Thymus (tissue), 11 donors: ENCODE data around the gene COA4. TPM values are rescaled to one million over a fixed set of nuclear protein-coding genes. Genes with fewer than 3 reads are reported as not detected.
"Not testable (repeated sequence)": the region's sequence is repeated elsewhere in the genome, so short reads cannot be mapped to it uniquely, and the experiment has no call there.

Experiments used
- DNase-seq, 9 donors: peaks; one replicate each; pipeline ENCODE4 v3.0.0-alpha.2; 2013; ENCODE audit warnings: low spot score in 9 of 9, low read depth in 6 of 9, missing footprints in 1 of 9
- H3K27ac ChIP-seq, 2 donors: one replicate each; pipeline ENCODE4 v1.5.1; 2013; ENCODE audit warnings: control low read depth in 1 of 2, low read depth in 1 of 2, low read length in 1 of 2, mild to moderate bottlenecking in 1 of 2, moderate library complexity in 1 of 2
- H3K27me3 ChIP-seq, 2 donors: one replicate each; pipeline ENCODE4 v1.5.1; 2013; ENCODE audit warnings: low read length in 1 of 2; ENCODE audit not compliant: control insufficient read depth in 2 of 2, insufficient read depth in 1 of 2
- H3K36me3 ChIP-seq, 2 donors: one replicate each; pipeline ENCODE4 v1.5.1; 2013; ENCODE audit warnings: low read length in 1 of 2, mild to moderate bottlenecking in 1 of 2, moderate library complexity in 1 of 2; ENCODE audit not compliant: control insufficient read depth in 2 of 2, insufficient read depth in 2 of 2
- H3K4me1 ChIP-seq, 2 donors: one replicate each; pipeline ENCODE4 v1.5.1; 2013; ENCODE audit warnings: low read length in 2 of 2; ENCODE audit not compliant: control insufficient read depth in 2 of 2, insufficient read depth in 2 of 2
- H3K4me3 ChIP-seq, 2 donors: one replicate each; pipeline ENCODE4 v1.5.1; 2013; ENCODE audit warnings: low read length in 2 of 2, control low read depth in 1 of 2, mild to moderate bottlenecking in 1 of 2
- H3K9me3 ChIP-seq, 2 donors: one replicate each; pipeline ENCODE4 v1.5.1; 2013; ENCODE audit warnings: low read length in 1 of 2, mild to moderate bottlenecking in 1 of 2; ENCODE audit not compliant: control insufficient read depth in 2 of 2, insufficient read depth in 1 of 2
- WGBS: extraction: QIAGEN DNeasy Blood & Tissue Kit; methylation state at CpG from one replicate; pipeline ENCODE4 v1.1.7; 2013; 5-methylcytosine and 5-hydroxymethylcytosine counted together
- polyA plus RNA-seq: library from polyadenylated mRNA; stranded (reverse); fragments of 200-250 nt; gene quantifications from one replicate; pipeline ENCODE4 v1.2.3, GENCODE V29; 2013
- total RNA-seq: library from RNA; stranded (reverse); fragments of 120-200 nt; gene quantifications from one replicate; pipeline ENCODE4 v1.2.4, GENCODE V29; 2013
- donor health status: healthy.

The COA4 gene
- total and polyA plus RNA-seq, 2 donors, result 58.3 to 60.5 TPM

- Histone ChIP-seq H3K27me3 (no peaks in the 10 kb centered on the region), H3K4me1 (no peaks in the 10 kb centered on the region), H3K4me3 (no peak overlapping the region), H3K36me3 (peaks cover 15 to 18% of the 10 kb centered on the region in 2 donors), H3K9me3 (no peaks in the 10 kb centered on the region), H3K27ac (no peak overlapping the region)
- no peak for DNase-seq
- WGBS, result 97% methylated on average over 5 of the region's 5 CpGs
Measured at GRCh38 chr11:73894725-73895335, 18.2 kb upstream of the COA4 start.

- Histone ChIP-seq H3K4me1 (no peaks in the 10 kb centered on the region), H3K9me3 (no peaks in the 10 kb centered on the region), H3K27me3 (no peaks in the 10 kb centered on the region), H3K36me3 (peaks cover 9 to 20% of the 10 kb centered on the region in 2 donors), H3K4me3 (no peak overlapping the region), H3K27ac (no peak overlapping the region)
- 98% methylated on average over 3 of the region's 3 CpGs for WGBS
- DNase-seq, result no peak
Measured at GRCh38 chr11:73893041-73893440, 16.4 kb upstream of the COA4 start.

- no peaks in the 10 kb centered on the region for H3K4me1 ChIP-seq
- no peak for DNase-seq
- no peaks in the 10 kb centered on the region for H3K27me3 ChIP-seq
- H3K36me3 ChIP-seq, result peaks cover 9 to 22% of the 10 kb centered on the region in 2 donors
- WGBS, result 98% methylated on average over 1 of the region's 1 CpG
- H3K27ac ChIP-seq, result no peak overlapping the region
- no peak overlapping the region for H3K4me3 ChIP-seq
- H3K9me3 ChIP-seq, result no peaks in the 10 kb centered on the region
Measured at GRCh38 chr11:73889536-73889935, 12.9 kb upstream of the COA4 start.

GRCh38 chr11:73889019-73889418 lies 12.4 kb upstream of the COA4 start:
- WGBS, result 94% methylated on average over 1 of the region's 1 CpG

GRCh38 chr11:73888244-73888643 lies 11.6 kb upstream of the COA4 start:
- Histone ChIP-seq H3K9me3 (no peaks in the 10 kb centered on the region), H3K4me3 (no peak overlapping the region), H3K27ac (no peak overlapping the region), H3K36me3 (peaks cover 11 to 26% of the 10 kb centered on the region in 2 donors), H3K4me1 (no peaks in the 10 kb centered on the region), H3K27me3 (no peaks in the 10 kb centered on the region)
- no peak for DNase-seq
- WGBS, result 98% methylated on average over 3 of the region's 3 CpGs

More at GRCh38 chr11:73889019-73889418, 12.4 kb upstream of the COA4 start:
- Histone ChIP-seq H3K27me3 (no peaks in the 10 kb centered on the region), H3K9me3 (no peaks in the 10 kb centered on the region), H3K36me3 (peaks cover 11 to 24% of the 10 kb centered on the region in 2 donors), H3K27ac (no peak overlapping the region), H3K4me1 (no peaks in the 10 kb centered on the region), H3K4me3 (no peak overlapping the region)
- DNase-seq, result no peak

GRCh38 chr11:73883856-73884255 lies 7.2 kb upstream of the COA4 start:
- 99% methylated on average over 2 of the region's 2 CpGs for WGBS
- H3K9me3 ChIP-seq, result no peaks in the 10 kb centered on the region
- DNase-seq, result no peak
- H3K27me3 ChIP-seq, result no peaks in the 10 kb centered on the region
- H3K36me3 ChIP-seq, result peaks cover 12 to 13% of the 10 kb centered on the region in 2 donors
- no peak overlapping the region for H3K27ac ChIP-seq
- no peak overlapping the region for H3K4me3 ChIP-seq
- no peaks in the 10 kb centered on the region for H3K4me1 ChIP-seq

GRCh38 chr11:73880449-73880848 lies 3.8 kb upstream of the COA4 start:
- 96% methylated on average over 10 of the region's 10 CpGs for WGBS
- peaks cover 8 to 17% of the 10 kb centered on the region in 2 donors for H3K4me1 ChIP-seq

GRCh38 chr11:73878771-73879170 lies 2.1 kb upstream of the COA4 start:
- WGBS, result 100% methylated on average over 1 of the region's 1 CpG
- no peak for DNase-seq
- no peaks in the 10 kb centered on the region for H3K9me3 ChIP-seq
- H3K27ac ChIP-seq, result no peak overlapping the region
- peaks cover 10 to 13% of the 10 kb centered on the region in 2 donors for H3K36me3 ChIP-seq
- peaks cover 9 to 17% of the 10 kb centered on the region in 2 donors for H3K4me1 ChIP-seq
- no peaks in the 10 kb centered on the region for H3K27me3 ChIP-seq
- H3K4me3 ChIP-seq, result no peak overlapping the region

More at GRCh38 chr11:73880449-73880848, 3.8 kb upstream of the COA4 start:
- DNase-seq, H3K4me3 ChIP-seq, H3K27ac ChIP-seq, H3K27me3 ChIP-seq, H3K9me3 ChIP-seq: not testable (repeated sequence)
- peaks cover 7 to 13% of the 10 kb centered on the region in 2 donors for H3K36me3 ChIP-seq

- peak overlapping the region in 1 of 2 donors; percentile 91 for H3K27ac ChIP-seq
- no peaks in the 10 kb centered on the region for H3K9me3 ChIP-seq
- WGBS, result 69% methylated on average over 8 of the region's 8 CpGs
- peaks cover 16 to 38% of the 10 kb centered on the region in 2 donors for H3K36me3 ChIP-seq
- peak overlapping the region; percentile 59 to 71 for H3K4me3 ChIP-seq
- no peaks in the 10 kb centered on the region for H3K27me3 ChIP-seq
- H3K4me1 ChIP-seq, result peaks cover 9 to 17% of the 10 kb centered on the region in 2 donors
- no peak for DNase-seq
Measured at GRCh38 chr11:73875840-73876239, 806 bp downstream of the COA4 start.
